CD4-positive, alpha-beta memory T cell (primary cell): ENCODE data around the gene MLPH. TPM values are rescaled to one million over a fixed set of nuclear protein-coding genes. Genes with fewer than 3 reads are reported as not detected.

ENCODE experiments used
- CTCF ChIA-PET: fragments of 350-600 bp; sonication (Branson Sonifier 250); formaldehyde crosslinking; loops from one replicate; lab custom pipeline; 2021; ENCODE audit warnings: inconsistent platforms; ENCODE audit not compliant: partially characterized antibody; lab: Charles Lee
- POLR2A ChIA-PET: fragments of 350-600 bp; sonication (Branson Sonifier 250); formaldehyde crosslinking; loops from one replicate; lab custom pipeline; 2021; ENCODE audit not compliant: partially characterized antibody; lab: Charles Lee
- DNase-seq, 5 donors: peaks; one replicate each; pipeline versions ENCODE4 v3.0.0 to v3.0.0-alpha.2; 2020 to 2022; ENCODE audit warnings: mixed read lengths in 1 of 5
- H3K27ac ChIP-seq: one replicate; pipeline ENCODE4 v1.7.0; 2013; ENCODE audit warnings: low read depth, low read length
- H3K27me3 ChIP-seq: 2 replicates; pipeline ENCODE4 v1.7.0; 2013; ENCODE audit warnings: mild to moderate bottlenecking, low read length, moderate library complexity; ENCODE audit not compliant: insufficient read depth
- H3K36me3 ChIP-seq: 2 replicates; pipeline ENCODE4 v1.7.0; 2013; ENCODE audit warnings: mild to moderate bottlenecking, low read length, moderate library complexity; ENCODE audit not compliant: insufficient read depth
- H3K4me1 ChIP-seq: 2 replicates; pipeline ENCODE4 v1.7.0; 2013; ENCODE audit warnings: mild to moderate bottlenecking, low read length, moderate library complexity; ENCODE audit not compliant: insufficient read depth
- H3K4me3 ChIP-seq, 2 donors: one replicate each; pipeline ENCODE4 v1.7.0; 2013; ENCODE audit warnings: low read length in 2 of 2, mild to moderate bottlenecking in 1 of 2
- H3K9me3 ChIP-seq, 2 donors: one replicate each; pipeline ENCODE4 v1.7.0; 2013; ENCODE audit warnings: low read length in 2 of 2, control low read depth in 1 of 2; ENCODE audit not compliant: control insufficient read depth in 1 of 2
- H3K27ac Mint-ChIP-seq, 7 donors: one replicate each; pipeline ENCODE4 v1.8.0; 2020 to 2021; ENCODE audit warnings: mixed read lengths in 7 of 7, mild to moderate bottlenecking in 6 of 7, inconsistent platforms in 3 of 7, moderate library complexity in 3 of 7
- H3K27me3 Mint-ChIP-seq, 2 donors: one replicate each; pipeline ENCODE4 v1.8.0; 2020 to 2021; ENCODE audit warnings: mixed read lengths in 2 of 2
- H3K36me3 Mint-ChIP-seq, 2 donors: one replicate each; pipeline ENCODE4 v1.8.0; 2020 to 2021; ENCODE audit warnings: mixed read lengths in 2 of 2, inconsistent platforms in 1 of 2, mild to moderate bottlenecking in 1 of 2
- H3K4me1 Mint-ChIP-seq, 4 donors: one replicate each; pipeline ENCODE4 v1.8.0; 2020 to 2021; ENCODE audit warnings: mixed read lengths in 4 of 4, mild to moderate bottlenecking in 1 of 4
- H3K4me3 Mint-ChIP-seq, 8 donors: one replicate each; pipeline ENCODE4 v1.8.0; 2020 to 2021; ENCODE audit warnings: mixed read lengths in 8 of 8, mild to moderate bottlenecking in 7 of 8, moderate library complexity in 6 of 8, inconsistent platforms in 3 of 8
- H3K9me3 Mint-ChIP-seq, 8 donors: one replicate each; pipeline ENCODE4 v1.8.0; 2020 to 2021; ENCODE audit warnings: mixed read lengths in 8 of 8, mild to moderate bottlenecking in 5 of 8, inconsistent platforms in 3 of 8, moderate library complexity in 1 of 8
- intact Hi-C: fragments of 100-400 bp; cut with micrococcal nuclease; formaldehyde crosslinking; loops from one replicate; pipeline ENCODE4 v1.15.1; 2023
- polyA plus RNA-seq, 2 donors: library from polyadenylated mRNA; unstranded; fragments of 300-500 nt; fragmentation: Illumina TruSeq; gene quantifications; one replicate each; pipeline ENCODE4 v1.2.3, GENCODE V29; 2021
- total RNA-seq, 2 experiments: library from RNA; stranded (reverse); gene quantifications; one replicate each; pipeline ENCODE4 v1.2.3, GENCODE V29; 2021

MLPH gene
- total and polyA plus RNA-seq, 4 experiments from 2014 or later, result not detected

GRCh38 chr2:237480988-237481525, 6.0 kb upstream of the MLPH start:
- no peak overlapping the region for H3K27ac ChIP-seq
- H3K4me3 ChIP-seq, result no peak overlapping the region
- H3K4me1 ChIP-seq, result peaks cover under 1% of the 10 kb centered on the region
- no peak overlapping the region for H3K4me3 Mint-ChIP-seq
- intact Hi-C loops, result no loop called here
- POLR2A ChIA-PET, result no interaction called here
- no peaks in the 10 kb centered on the region for H3K36me3 ChIP-seq
- H3K27me3 ChIP-seq, result peaks cover 6% of the 10 kb centered on the region
- peaks cover 22 to 57% of the 10 kb centered on the region in 2 donors for H3K27me3 Mint-ChIP-seq
- H3K9me3 Mint-ChIP-seq, result no peaks in the 10 kb centered on the region
- no peak for DNase-seq
- H3K27ac Mint-ChIP-seq, result no peak overlapping the region
- no peaks in the 10 kb centered on the region for H3K36me3 Mint-ChIP-seq
- peaks cover 0 to 2% (median under 1%) of the 10 kb centered on the region in 4 donors for H3K4me1 Mint-ChIP-seq
- no peaks in the 10 kb centered on the region for H3K9me3 ChIP-seq
- CTCF ChIA-PET, result interaction anchor here (0.8 to 2.6 kb wide), 2 partner anchors 59 to 61 kb away, joined by 3 to 13 read pairs; no protein-coding TSS in a partner anchor

- no peak overlapping the region for H3K4me3 ChIP-seq
- H3K4me3 Mint-ChIP-seq, result no peak overlapping the region
- CTCF ChIA-PET, result interaction anchor here (1.1 to 2.6 kb wide), 2 partner anchors 60 to 328 kb away, joined by 3 to 13 read pairs; no protein-coding TSS in a partner anchor
- POLR2A ChIA-PET, result no interaction called here
- H3K9me3 Mint-ChIP-seq, result no peaks in the 10 kb centered on the region
- no peaks in the 10 kb centered on the region for H3K4me1 ChIP-seq
- peaks cover 4% of the 10 kb centered on the region for H3K27me3 ChIP-seq
- H3K36me3 Mint-ChIP-seq, result no peaks in the 10 kb centered on the region
- H3K9me3 ChIP-seq, result no peaks in the 10 kb centered on the region
- peaks cover 24 to 54% of the 10 kb centered on the region in 2 donors for H3K27me3 Mint-ChIP-seq
- H3K27ac ChIP-seq, result no peak overlapping the region
- DNase-seq, result no peak
- H3K27ac Mint-ChIP-seq, result no peak overlapping the region
- H3K4me1 Mint-ChIP-seq, result peaks cover 0 to 1% (median 0%) of the 10 kb centered on the region in 4 donors
- no peaks in the 10 kb centered on the region for H3K36me3 ChIP-seq
- intact Hi-C loops, result no loop called here
These were observed 4.6 kb upstream of the MLPH start for GRCh38 chr2:237482485-237482884.

- H3K27me3 Mint-ChIP-seq, result peaks cover 24 to 54% of the 10 kb centered on the region in 2 donors
These were observed 3.9 kb upstream of the MLPH start for GRCh38 chr2:237483018-237483731.

GRCh38 chr2:237485304-237485703, 1.7 kb upstream of the MLPH start:
- Mint-ChIP-seq H3K27me3 (peaks cover 37 to 59% of the 10 kb centered on the region in 2 donors), H3K27ac (no peak overlapping the region), H3K4me1 (peaks cover 0 to 1% (median 0%) of the 10 kb centered on the region in 4 donors), H3K36me3 (peaks cover 0 to 2% of the 10 kb centered on the region in 2 donors), H3K9me3 (peaks cover 0 to 9% (median 2%) of the 10 kb centered on the region in 8 donors), H3K4me3 (no peak overlapping the region)
- H3K4me1 ChIP-seq, result no peaks in the 10 kb centered on the region
- no peak for DNase-seq
- no peak overlapping the region for H3K4me3 ChIP-seq
- peaks cover 5% of the 10 kb centered on the region for H3K27me3 ChIP-seq
- no peaks in the 10 kb centered on the region for H3K9me3 ChIP-seq
- CTCF ChIA-PET, result interaction anchor here (2.4 kb wide), 1 partner anchor 10 kb away, joined by 8 read pairs; no protein-coding TSS in a partner anchor
- intact Hi-C loops, result no loop called here
- H3K27ac ChIP-seq, result no peak overlapping the region
- POLR2A ChIA-PET, result no interaction called here
- H3K36me3 ChIP-seq, result no peaks in the 10 kb centered on the region

More at GRCh38 chr2:237483018-237483731, 3.9 kb upstream of the MLPH start:
- no peaks in the 10 kb centered on the region for H3K36me3 Mint-ChIP-seq
- intact Hi-C loops, result no loop called here
- H3K9me3 Mint-ChIP-seq, result no peaks in the 10 kb centered on the region
- ChIA-PET POLR2A (no interaction called here), CTCF (interaction anchor here (1.1 to 2.6 kb wide), 3 partner anchors 8 to 329 kb away, joined by 3 to 13 read pairs (median 8); no protein-coding TSS in a partner anchor)
- H3K4me1 ChIP-seq, result no peaks in the 10 kb centered on the region
- no peak for DNase-seq
- no peak overlapping the region for H3K4me3 ChIP-seq
- peaks cover 0 to 1% (median 0%) of the 10 kb centered on the region in 4 donors for H3K4me1 Mint-ChIP-seq
- H3K27me3 ChIP-seq, result no peaks in the 10 kb centered on the region
- H3K9me3 ChIP-seq, result no peaks in the 10 kb centered on the region
- no peak overlapping the region for H3K27ac Mint-ChIP-seq
- no peak overlapping the region for H3K4me3 Mint-ChIP-seq
- H3K36me3 ChIP-seq, result no peaks in the 10 kb centered on the region
- no peak overlapping the region for H3K27ac ChIP-seq

- H3K27me3 Mint-ChIP-seq, result peaks cover 39 to 55% of the 10 kb centered on the region in 2 donors
- no peak overlapping the region for H3K27ac Mint-ChIP-seq
- peaks cover 5% of the 10 kb centered on the region for H3K27me3 ChIP-seq
These were observed 1.2 kb upstream of the MLPH start for GRCh38 chr2:237485844-237486243.

GRCh38 chr2:237486334-237486818, 675 bp upstream of the MLPH start:
- no peak for DNase-seq
- peaks cover 0 to 2% of the 10 kb centered on the region in 2 donors for H3K9me3 ChIP-seq
- Mint-ChIP-seq H3K4me3 (no peak overlapping the region), H3K36me3 (peaks cover under 1 to 2% of the 10 kb centered on the region in 2 donors), H3K27me3 (peaks cover 42 to 54% of the 10 kb centered on the region in 2 donors), H3K9me3 (peaks cover 0 to 19% (median 11%) of the 10 kb centered on the region in 8 donors), H3K27ac (no peak overlapping the region), H3K4me1 (peaks cover 0 to 1% (median 0%) of the 10 kb centered on the region in 4 donors)
- H3K4me3 ChIP-seq, result no peak overlapping the region
- peaks cover 5% of the 10 kb centered on the region for H3K27me3 ChIP-seq
- no peak overlapping the region for H3K27ac ChIP-seq
- H3K36me3 ChIP-seq, result no peaks in the 10 kb centered on the region
- no peaks in the 10 kb centered on the region for H3K4me1 ChIP-seq
- POLR2A ChIA-PET, result no interaction called here
- intact Hi-C loops, result no loop called here
- CTCF ChIA-PET, result no interaction called here

More at GRCh38 chr2:237485844-237486243, 1.2 kb upstream of the MLPH start:
- Mint-ChIP-seq H3K4me1 (peaks cover 0 to 1% (median 0%) of the 10 kb centered on the region in 4 donors), H3K9me3 (peaks cover 0 to 14% (median 6%) of the 10 kb centered on the region in 8 donors), H3K4me3 (no peak overlapping the region), H3K36me3 (peaks cover 0 to 2% of the 10 kb centered on the region in 2 donors)
- H3K36me3 ChIP-seq, result no peaks in the 10 kb centered on the region
- CTCF ChIA-PET, result no interaction called here
- intact Hi-C loops, result no loop called here
- no peak for DNase-seq
- H3K9me3 ChIP-seq, result no peaks in the 10 kb centered on the region
- no peaks in the 10 kb centered on the region for H3K4me1 ChIP-seq
- POLR2A ChIA-PET, result no interaction called here
- no peak overlapping the region for H3K4me3 ChIP-seq
- no peak overlapping the region for H3K27ac ChIP-seq

- no peak for DNase-seq
- Histone ChIP-seq H3K4me1 (no peaks in the 10 kb centered on the region), H3K4me3 (no peak overlapping the region), H3K9me3 (peaks cover 0 to 9% of the 10 kb centered on the region in 2 donors), H3K27ac (no peak overlapping the region), H3K36me3 (no peaks in the 10 kb centered on the region), H3K27me3 (peaks cover 5% of the 10 kb centered on the region)
- intact Hi-C loops, result no loop called here
- CTCF ChIA-PET, result no interaction called here
- Mint-ChIP-seq H3K4me3 (no peak overlapping the region), H3K27ac (no peak overlapping the region), H3K27me3 (peaks cover 37 to 44% of the 10 kb centered on the region in 2 donors), H3K4me1 (peaks cover 0 to 1% (median 0%) of the 10 kb centered on the region in 4 donors), H3K9me3 (peaks cover 3 to 29% (median 20%) of the 10 kb centered on the region in 8 donors), H3K36me3 (peaks cover 2 to 9% of the 10 kb centered on the region in 2 donors)
- POLR2A ChIA-PET, result no interaction called here
These were observed 445 bp downstream of the MLPH start for GRCh38 chr2:237487496-237487895.
